Neuronal stem cell (in vitro differentiated cells): ENCODE results near the gene ZMIZ1.

Experiments used
- DNase-seq: peaks from one replicate; pipeline ENCODE4 v3.0.0-alpha.2; 2013; ENCODE audit warnings: low spot score
- H2AFZ ChIP-seq: one replicate; pipeline ENCODE4 v1.6.1; 2013; ENCODE audit warnings: mild to moderate bottlenecking, low read length, inconsistent platforms
- H2AK5ac ChIP-seq: 2 replicates; pipeline ENCODE4 v1.6.1; 2013; ENCODE audit warnings: low read depth, mild to moderate bottlenecking, inconsistent platforms, low read length, moderate library complexity, mixed read lengths
- H2BK120ac ChIP-seq: 2 replicates; pipeline ENCODE4 v1.6.1; 2013; ENCODE audit warnings: low read depth, mild to moderate bottlenecking, inconsistent platforms, low read length, moderate library complexity, mixed read lengths
- H2BK12ac ChIP-seq: one replicate; pipeline ENCODE4 v1.6.1; 2013; ENCODE audit warnings: low read length, inconsistent platforms
- H2BK15ac ChIP-seq: 2 replicates; pipeline ENCODE4 v1.6.1; 2013; ENCODE audit warnings: mild to moderate bottlenecking, low read length, inconsistent platforms, mixed read lengths
- H2BK5ac ChIP-seq: one replicate; pipeline ENCODE4 v1.6.1; 2013; ENCODE audit warnings: inconsistent platforms, mild to moderate bottlenecking, low read length, moderate library complexity
- H3K14ac ChIP-seq: one replicate; pipeline ENCODE4 v1.6.1; 2013; ENCODE audit warnings: low read length, inconsistent platforms
- H3K18ac ChIP-seq: 2 replicates; pipeline ENCODE4 v1.6.1; 2013; ENCODE audit warnings: low read length, inconsistent platforms
- H3K23ac ChIP-seq: 2 replicates; pipeline ENCODE4 v1.6.1; 2013; ENCODE audit warnings: low read depth, mild to moderate bottlenecking, mixed read lengths, low read length, inconsistent platforms; ENCODE audit not compliant: poor library complexity
- H3K27ac ChIP-seq: replicated peaks from 3 replicates; pipeline ENCODE4 v1.5.1; 2013; ENCODE audit warnings: low read length, inconsistent platforms
- H3K27me3 ChIP-seq, 3 experiments: 2 replicates each; pipeline ENCODE4 v1.6.1; 2013; ENCODE audit warnings: low read length in 3 of 3, mild to moderate bottlenecking in 2 of 3, inconsistent platforms in 1 of 3, low read depth in 1 of 3, mixed read lengths in 1 of 3, moderate library complexity in 1 of 3; ENCODE audit not compliant: control insufficient read depth in 3 of 3, insufficient read depth in 3 of 3
- H3K36me3 ChIP-seq, 2 donors: replicated peaks in 1 of 2; 2 replicates each; pipeline ENCODE4 v1.6.1; 2013; ENCODE audit warnings: low read length in 2 of 2; ENCODE audit not compliant: control insufficient read depth in 2 of 2, insufficient read depth in 2 of 2
- H3K4ac ChIP-seq: 2 replicates; pipeline ENCODE4 v1.6.1; 2013; ENCODE audit warnings: inconsistent platforms, mild to moderate bottlenecking, low read length, moderate library complexity
- H3K4me1 ChIP-seq, 2 donors: 1 replicate in 1 of 2; 2 replicates in 1 of 2; pipeline ENCODE4 v1.6.1; 2013; ENCODE audit warnings: low read length in 2 of 2, low read depth in 1 of 2; ENCODE audit not compliant: control insufficient read depth in 2 of 2, insufficient read depth in 1 of 2
- H3K4me2 ChIP-seq: one replicate; pipeline ENCODE4 v1.6.1; 2013; ENCODE audit warnings: mild to moderate bottlenecking, low read length, inconsistent platforms; ENCODE audit not compliant: insufficient read depth, poor library complexity, severe bottlenecking
- H3K4me3 ChIP-seq, 2 donors: 2 replicates each; pipeline ENCODE4 v1.5.1; 2013; ENCODE audit warnings: low read length in 2 of 2, mild to moderate bottlenecking in 2 of 2, inconsistent platforms in 1 of 2, moderate library complexity in 1 of 2
- H3K79me1 ChIP-seq: one replicate; pipeline ENCODE4 v1.6.1; 2013; ENCODE audit warnings: low read depth, mild to moderate bottlenecking, inconsistent platforms, low read length, moderate library complexity
- H3K9ac ChIP-seq: one replicate; pipeline ENCODE4 v1.6.1; 2013; ENCODE audit warnings: mild to moderate bottlenecking, low read depth, low read length, inconsistent platforms; ENCODE audit not compliant: poor library complexity
- H3K9me3 ChIP-seq, 2 donors: replicated peaks in 1 of 2; 2 replicates each; pipeline versions ENCODE3 to v1.6.1; 2013; ENCODE audit warnings: low read length in 2 of 2, mild to moderate bottlenecking in 2 of 2, inconsistent platforms in 1 of 2, low read depth in 1 of 2, mixed read lengths in 1 of 2, moderate library complexity in 1 of 2; ENCODE audit not compliant: control insufficient read depth in 2 of 2, insufficient read depth in 1 of 2
- H4K8ac ChIP-seq: one replicate; pipeline ENCODE4 v1.6.1; 2013; ENCODE audit warnings: low read depth, mild to moderate bottlenecking, inconsistent platforms, low read length, moderate library complexity
- H4K91ac ChIP-seq: one replicate; pipeline ENCODE4 v1.6.1; 2013; ENCODE audit warnings: low read length, low read depth, mild to moderate bottlenecking, inconsistent platforms; ENCODE audit not compliant: poor library complexity
- WGBS, 2 donors: extraction: QIAGEN DNeasy Blood & Tissue Kit; methylation state at CpG; one replicate each; pipeline ENCODE4 v1.1.7; 2013; ENCODE audit warnings: missing lambda C conversion rate in 2 of 2, mixed read lengths in 1 of 2; ENCODE audit not compliant: insufficient read length in 2 of 2, insufficient replicate concordance in 1 of 2; ENCODE audit errors: extremely low coverage in 2 of 2; 5-methylcytosine and 5-hydroxymethylcytosine counted together

ZMIZ1 gene

GRCh38 chr10:79358811-79359210, 290.0 kb downstream of the ZMIZ1 start:
- no peaks in the 10 kb centered on the region for H3K27me3 ChIP-seq
- H3K4me1 ChIP-seq, result peaks cover 0 to 2% of the 10 kb centered on the region in 2 donors
- no peak overlapping the region for H3K18ac ChIP-seq
- no peak overlapping the region for H2BK15ac ChIP-seq
- no peak overlapping the region for H4K91ac ChIP-seq
- H3K9ac ChIP-seq, result no peak overlapping the region
- peaks cover 9 to 23% of the 10 kb centered on the region in 2 donors for H3K36me3 ChIP-seq
- DNase-seq, result no peak
- H3K27ac ChIP-seq, result no peak overlapping the region
- no peak overlapping the region for H3K4ac ChIP-seq
- H2BK120ac ChIP-seq, result no peak overlapping the region
- H2AK5ac ChIP-seq, result no peak overlapping the region
- H2AFZ ChIP-seq, result no peak overlapping the region
- H2BK12ac ChIP-seq, result no peak overlapping the region
- no peak overlapping the region for H3K4me2 ChIP-seq
- no peak overlapping the region for H3K14ac ChIP-seq
- H3K9me3 ChIP-seq, result no peaks in the 10 kb centered on the region
- H3K79me1 ChIP-seq, result no peaks in the 10 kb centered on the region
- H3K23ac ChIP-seq, result no peak overlapping the region
- H4K8ac ChIP-seq, result no peak overlapping the region
- H2BK5ac ChIP-seq, result no peak overlapping the region
- H3K4me3 ChIP-seq, result no peak overlapping the region
- WGBS, 2 donors, result no CpG with 5 or more reads among the region's 5 CpGs

DNA sequence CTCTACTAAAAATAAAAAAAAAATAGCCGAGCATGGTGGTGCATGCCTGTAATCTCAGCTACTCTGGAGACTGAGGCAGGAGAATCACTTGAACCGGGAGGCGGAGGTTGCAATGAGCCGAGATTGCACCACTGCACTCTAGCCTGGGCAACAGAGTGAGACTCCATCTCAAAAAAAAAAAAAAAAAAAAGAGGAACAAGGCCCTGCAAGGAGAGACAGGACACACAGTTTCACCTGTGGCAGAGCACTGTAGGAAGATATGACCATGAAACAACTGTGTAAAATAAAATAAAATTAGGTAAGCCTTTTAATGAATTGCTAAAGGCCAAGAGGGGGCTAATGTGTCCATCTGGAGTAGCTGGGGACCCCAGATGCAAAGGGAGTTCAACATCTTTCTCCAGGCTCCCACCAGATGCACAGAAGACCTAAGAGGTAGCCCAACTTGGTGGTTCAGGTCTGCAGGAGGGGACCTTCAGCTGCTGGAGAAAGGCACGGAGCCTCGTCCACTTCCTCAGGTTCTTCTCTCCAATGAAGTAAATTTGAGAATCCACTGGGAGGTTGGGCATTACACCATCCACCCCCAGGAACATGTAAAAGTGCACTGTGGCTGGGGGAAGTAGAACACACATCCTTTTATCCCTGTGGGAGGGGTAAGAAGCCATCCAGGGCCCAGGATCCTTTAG, 291.2 kb downstream of the ZMIZ1 start:
- Histone ChIP-seq H2BK15ac (no peak overlapping the region), H3K4me2 (no peak overlapping the region), H4K91ac (no peak overlapping the region), H3K27ac (no peak overlapping the region), H3K9me3 (no peaks in the 10 kb centered on the region), H3K9ac (no peak overlapping the region), H2AFZ (no peak overlapping the region), H3K23ac (no peak overlapping the region), H3K36me3 (peaks cover 0 to 11% of the 10 kb centered on the region in 2 donors), H3K4me3 (no peak overlapping the region), H3K14ac (no peak overlapping the region), H3K4me1 (peaks cover 0 to 2% of the 10 kb centered on the region in 2 donors), H2BK120ac (no peak overlapping the region), H2BK5ac (no peak overlapping the region), H3K27me3 (no peaks in the 10 kb centered on the region), H2AK5ac (no peak overlapping the region), H3K4ac (no peak overlapping the region), H3K79me1 (no peaks in the 10 kb centered on the region), H2BK12ac (no peak overlapping the region), H3K18ac (no peak overlapping the region), H4K8ac (no peak overlapping the region)
- no CpG with 5 or more reads among the region's 6 CpGs for WGBS, 2 donors
- no peak for DNase-seq

- H2BK120ac ChIP-seq, result no peak overlapping the region
- no peaks in the 10 kb centered on the region for H3K27me3 ChIP-seq
- H4K91ac ChIP-seq, result no peak overlapping the region
- peaks cover 0 to 4% of the 10 kb centered on the region in 2 donors for H3K36me3 ChIP-seq
- no peak overlapping the region for H4K8ac ChIP-seq
- DNase-seq, result no peak
- no peak overlapping the region for H3K23ac ChIP-seq
- no peak overlapping the region for H3K4me3 ChIP-seq
- H2BK12ac ChIP-seq, result no peak overlapping the region
- no peak overlapping the region for H3K14ac ChIP-seq
- H3K79me1 ChIP-seq, result no peaks in the 10 kb centered on the region
- H2AFZ ChIP-seq, result no peak overlapping the region
- no peak overlapping the region for H3K9ac ChIP-seq
- no peak overlapping the region for H2AK5ac ChIP-seq
- no CpG with 5 or more reads among the region's 5 CpGs for WGBS, 2 donors
- H3K18ac ChIP-seq, result no peak overlapping the region
- H3K9me3 ChIP-seq, result no peaks in the 10 kb centered on the region
- no peak overlapping the region for H2BK15ac ChIP-seq
- H3K4me2 ChIP-seq, result no peak overlapping the region
- H3K4me1 ChIP-seq, result peaks cover 0 to 2% of the 10 kb centered on the region in 2 donors
- no peak overlapping the region for H2BK5ac ChIP-seq
- no peak overlapping the region for H3K27ac ChIP-seq
- no peak overlapping the region for H3K4ac ChIP-seq
These were observed 292.0 kb downstream of the ZMIZ1 start for GRCh38 chr10:79360499-79361342.

DNA sequence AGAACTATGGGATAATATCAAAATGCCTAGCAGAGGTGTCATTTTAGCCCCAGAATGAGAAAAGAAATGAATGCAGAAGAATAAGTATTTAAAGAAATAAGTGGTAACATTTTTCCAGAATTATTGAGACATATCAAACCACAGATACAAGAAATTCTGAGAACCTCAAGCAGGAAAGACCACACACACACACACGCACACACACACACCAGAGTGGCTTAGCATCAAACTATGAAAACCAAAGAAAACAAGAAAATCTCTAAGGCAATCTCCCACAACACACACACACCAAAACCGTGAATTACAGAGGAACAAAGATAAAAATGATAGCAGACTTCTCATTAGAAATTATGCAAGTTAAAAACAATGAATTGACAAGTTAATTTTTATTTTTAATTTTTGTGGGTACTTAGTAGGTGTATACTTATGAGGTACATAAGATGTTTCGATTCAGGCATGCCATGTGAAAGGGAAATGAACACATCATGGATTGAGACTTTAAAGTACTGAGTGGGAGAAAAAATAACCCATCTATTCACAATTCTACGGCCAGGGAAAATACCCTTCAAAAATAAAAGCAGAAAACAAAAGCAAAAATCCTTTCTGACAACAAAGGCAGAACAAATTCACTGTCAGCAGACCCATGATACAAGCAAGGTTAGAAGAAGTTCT, 293.1 kb downstream of the ZMIZ1 start:
- H3K4me1 ChIP-seq, result peaks cover 0 to 2% of the 10 kb centered on the region in 2 donors
- no peak overlapping the region for H4K91ac ChIP-seq
- no peaks in the 10 kb centered on the region for H3K36me3 ChIP-seq
- H4K8ac ChIP-seq, result no peak overlapping the region
- H3K4me2 ChIP-seq, result no peak overlapping the region
- no CpG with 5 or more reads among the region's 4 CpGs for WGBS, 2 donors
- H3K18ac ChIP-seq, result no peak overlapping the region
- no peak overlapping the region for H2AK5ac ChIP-seq
- no peak overlapping the region for H3K4me3 ChIP-seq
- no peaks in the 10 kb centered on the region for H3K27me3 ChIP-seq
- H2BK5ac ChIP-seq, result no peak overlapping the region
- H3K9ac ChIP-seq, result no peak overlapping the region
- H3K14ac ChIP-seq, result no peak overlapping the region
- H3K27ac ChIP-seq, result no peak overlapping the region
- no peak for DNase-seq
- H2BK15ac ChIP-seq, result no peak overlapping the region
- no peak overlapping the region for H3K4ac ChIP-seq
- no peak overlapping the region for H2BK12ac ChIP-seq
- no peak overlapping the region for H2AFZ ChIP-seq
- H2BK120ac ChIP-seq, result no peak overlapping the region
- no peak overlapping the region for H3K23ac ChIP-seq
- H3K79me1 ChIP-seq, result no peaks in the 10 kb centered on the region
- no peaks in the 10 kb centered on the region for H3K9me3 ChIP-seq
